HG02588 (cell line): ENCODE data around the gene GABRB1.
"Not testable (repeated sequence)": the region's sequence is repeated elsewhere in the genome, so short reads cannot be mapped to it uniquely, and the experiment has no call there.

Experiments
- ATAC-seq: cut with Tn5 transposase; IDR thresholded peaks from one replicate; pipeline ENCODE4 v1.9.1; 2021; ENCODE audit warnings: mild to moderate bottlenecking, moderate library complexity; ENCODE audit not compliant: unreplicated experiment

Gene GABRB1

DNA sequence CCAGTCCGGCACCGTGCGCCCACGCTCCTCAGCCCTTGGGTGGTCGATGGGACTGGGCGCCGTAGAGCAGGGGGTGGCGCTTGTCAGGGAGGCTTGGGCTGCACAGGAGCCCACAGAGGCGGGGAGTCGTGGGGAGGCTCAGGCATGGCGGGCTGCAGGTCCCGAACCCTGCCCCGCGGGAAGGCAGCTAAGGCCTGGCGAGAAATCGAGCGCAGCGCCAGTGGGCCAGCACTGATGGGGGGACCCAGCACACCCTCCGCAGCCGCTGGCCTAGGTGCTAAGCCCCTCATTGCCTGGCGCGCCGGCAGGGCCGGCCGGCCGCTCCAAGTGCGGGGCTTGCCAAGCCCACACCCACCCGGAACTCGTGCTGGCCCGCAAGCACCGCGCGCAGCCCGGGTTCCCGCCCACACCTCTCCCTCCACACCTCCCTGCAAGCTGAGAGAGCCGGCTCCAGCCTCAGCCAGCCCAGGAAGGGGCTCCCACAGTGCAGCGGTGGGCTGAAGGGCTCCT, 346.7 kb downstream of the GABRB1 start:
- ATAC-seq = not testable (repeated sequence)

DNA sequence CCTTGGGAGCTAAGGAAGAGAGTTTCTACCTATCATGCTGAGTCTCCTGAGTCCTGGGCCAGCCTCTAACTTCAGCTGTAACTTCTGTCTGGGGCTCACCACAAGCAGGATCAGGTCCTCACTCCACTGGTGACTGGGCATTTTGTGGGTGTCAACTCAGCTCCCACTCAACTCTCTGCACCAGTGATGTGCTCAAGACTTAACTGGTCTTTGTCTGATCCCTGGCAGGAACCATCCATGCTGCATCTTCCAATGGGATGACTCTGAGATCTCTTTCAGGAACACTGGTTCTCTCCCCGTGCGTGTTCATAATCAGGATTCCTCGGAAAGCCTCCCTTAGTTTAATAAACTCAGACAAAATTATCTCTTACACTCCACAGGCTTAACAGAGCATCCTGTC, 349.8 kb downstream of the GABRB1 start:
- no peak for ATAC-seq

DNA sequence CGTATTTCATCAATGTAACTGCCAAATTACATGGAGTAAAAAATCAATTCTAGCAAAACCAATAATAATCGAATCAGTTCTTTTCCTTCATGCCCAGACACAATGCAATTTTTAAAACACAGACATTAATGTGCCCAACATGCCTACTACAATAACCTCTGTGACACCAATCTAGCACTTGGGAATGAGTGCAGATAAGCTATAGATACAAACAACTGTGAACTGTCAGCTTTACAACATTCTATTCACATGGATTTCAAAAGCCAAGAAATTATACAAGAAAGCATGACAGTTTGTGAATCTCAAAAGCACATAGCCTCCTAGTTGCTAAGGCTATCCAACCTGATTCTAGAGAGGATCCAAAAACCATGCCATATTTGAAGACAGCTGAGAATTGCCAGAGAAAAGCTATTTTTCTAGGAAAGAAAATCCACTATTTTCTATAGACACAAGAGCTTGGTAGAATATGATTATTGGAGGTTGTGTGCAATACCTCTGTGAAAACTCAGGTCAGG, 351.5 kb downstream of the GABRB1 start:
- no peak for ATAC-seq

DNA sequence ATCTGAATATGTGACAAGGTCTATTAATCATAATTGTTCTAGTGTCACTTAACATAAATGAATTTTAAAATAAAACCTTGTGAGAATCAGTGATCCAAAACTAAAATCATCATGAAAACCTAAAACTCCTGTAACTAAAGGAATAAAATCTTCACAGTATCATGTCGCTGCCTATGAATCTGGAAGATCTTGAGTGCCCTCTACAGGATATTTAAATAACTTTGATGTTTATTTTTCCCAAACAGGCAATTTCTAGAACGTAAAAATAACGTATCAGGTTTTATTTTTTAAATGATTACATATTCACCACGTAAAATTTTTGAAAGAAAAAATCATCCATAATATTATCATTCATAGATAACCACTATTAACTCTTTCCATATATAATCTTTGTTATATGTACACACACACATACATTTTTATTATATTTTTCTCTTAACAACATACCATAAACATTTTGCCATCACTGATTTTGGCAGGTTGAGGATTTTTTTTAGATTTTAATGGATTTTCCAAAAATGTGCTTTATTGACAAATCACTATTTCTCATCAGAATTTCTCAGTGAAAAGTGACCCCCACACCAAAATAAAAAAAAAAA, 352.6 kb downstream of the GABRB1 start:
- no peak for ATAC-seq

DNA sequence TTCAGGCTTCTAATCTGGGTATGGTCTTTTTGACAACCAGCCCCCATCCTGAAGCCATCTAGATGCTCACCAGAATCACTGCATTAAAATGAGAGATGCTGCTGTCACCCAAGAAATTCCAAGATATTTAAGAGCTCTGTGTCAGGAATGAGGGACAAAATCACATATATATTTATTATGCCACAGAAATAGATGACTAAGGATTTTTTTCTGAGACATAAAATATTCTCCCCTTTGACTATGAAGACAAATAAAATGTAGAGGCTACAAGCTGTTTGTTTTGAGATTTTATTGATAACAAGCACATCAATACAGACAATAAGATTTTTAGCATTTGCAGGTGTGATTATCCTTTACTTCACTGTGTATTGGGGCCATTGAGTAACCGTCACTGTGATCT, 354.8 kb downstream of the GABRB1 start:
- ATAC-seq = no peak

DNA sequence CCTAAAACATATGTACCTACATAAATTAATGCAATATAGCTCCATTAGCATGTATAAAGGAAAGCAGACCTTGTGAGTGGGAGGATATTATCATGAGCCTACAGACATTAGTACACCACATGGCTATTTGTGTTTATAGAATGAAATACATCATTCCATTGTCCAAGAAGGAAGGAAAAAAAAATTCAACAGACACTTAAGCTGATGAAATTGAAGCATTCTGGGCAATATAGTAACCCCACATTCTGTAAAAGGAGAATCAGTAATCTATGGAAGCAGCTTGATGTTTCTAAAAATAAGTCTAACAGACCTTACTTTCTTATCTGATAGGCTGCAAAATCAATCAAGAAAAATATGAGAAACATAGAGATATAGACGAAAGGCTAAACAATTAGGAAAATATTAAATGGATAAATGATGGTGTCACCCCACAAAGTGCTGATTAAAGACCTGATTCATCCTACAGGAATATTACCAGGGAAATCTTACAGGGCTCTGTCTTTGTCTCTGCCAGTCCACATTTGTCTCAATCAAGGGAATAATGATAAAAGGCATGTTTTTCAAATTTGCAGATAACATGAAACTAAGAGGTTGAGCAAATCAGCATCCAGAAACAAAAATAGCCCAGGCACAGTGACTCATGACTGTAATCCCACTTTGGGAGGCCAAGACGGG, 355.3 kb downstream of the GABRB1 start:
- ATAC-seq = no peak

DNA sequence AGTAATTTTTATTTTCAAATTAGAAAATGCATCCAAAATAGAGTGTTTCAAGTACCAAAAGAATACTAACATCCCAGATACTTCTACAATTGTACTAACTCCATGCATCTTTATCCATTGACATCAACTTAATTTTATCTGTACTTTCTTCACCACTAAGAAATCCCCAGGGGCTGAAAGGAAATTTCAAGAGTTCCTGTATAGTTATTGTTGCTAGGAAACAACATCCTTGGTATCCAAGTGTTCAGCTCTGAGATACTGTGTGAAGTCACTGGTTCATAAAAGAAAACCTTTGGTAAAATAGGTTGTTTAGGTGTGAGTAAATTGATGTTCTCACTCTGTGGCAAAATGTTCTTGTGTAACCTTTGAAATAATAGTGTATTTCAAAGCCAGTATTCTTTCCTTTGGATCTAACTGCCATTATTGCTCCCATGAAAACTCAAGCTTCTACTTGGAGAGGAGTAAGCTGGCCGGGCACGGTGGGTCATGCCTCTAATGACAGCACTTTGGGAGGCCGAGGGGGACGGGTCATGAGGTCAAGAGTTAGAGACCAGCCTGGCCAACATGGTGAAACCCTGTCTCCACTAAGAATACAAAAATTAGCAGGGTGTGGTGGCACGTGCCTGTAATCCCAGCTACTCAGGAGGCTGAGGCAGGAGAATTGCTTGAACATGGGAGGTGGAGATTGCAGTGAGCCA, 359.2 kb downstream of the GABRB1 start:
- ATAC-seq = no peak

DNA sequence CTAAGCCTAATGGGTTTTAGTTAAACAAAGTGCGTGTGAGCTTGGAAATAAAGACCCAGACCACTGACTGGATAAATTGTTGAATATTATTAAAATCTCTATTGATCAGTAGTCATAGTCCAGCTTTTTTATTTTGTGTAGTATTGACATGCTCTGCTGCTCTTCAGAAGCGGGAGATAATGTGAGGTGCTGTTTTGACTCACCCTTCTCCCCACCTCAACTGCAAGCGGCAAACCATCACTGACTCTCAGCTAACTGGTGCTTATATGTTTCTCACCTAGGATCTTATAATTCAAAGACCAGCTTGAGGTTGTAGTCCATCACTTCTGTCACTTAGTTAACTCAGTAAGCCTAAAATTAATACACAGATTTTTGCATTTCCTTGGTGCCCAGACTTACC, 359.9 kb downstream of the GABRB1 start:
- no peak for ATAC-seq

DNA sequence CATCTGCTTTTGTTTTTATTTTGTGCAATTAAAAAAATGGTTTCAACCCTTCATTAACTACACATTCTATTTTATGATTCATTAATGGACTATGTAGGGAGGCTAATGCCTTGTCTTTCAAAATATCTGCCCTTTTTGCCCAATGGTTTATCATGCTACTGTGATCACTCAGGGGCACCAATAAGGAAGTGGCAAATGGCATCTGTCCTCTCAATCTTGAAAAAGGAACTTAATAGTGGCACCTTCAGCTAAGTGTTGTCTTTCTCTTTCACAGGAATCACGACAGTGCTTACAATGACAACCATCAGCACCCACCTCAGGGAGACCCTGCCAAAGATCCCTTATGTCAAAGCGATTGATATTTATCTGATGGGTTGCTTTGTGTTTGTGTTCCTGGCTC, 375.0 kb downstream of the GABRB1 start:
- ATAC-seq = no peak

DNA sequence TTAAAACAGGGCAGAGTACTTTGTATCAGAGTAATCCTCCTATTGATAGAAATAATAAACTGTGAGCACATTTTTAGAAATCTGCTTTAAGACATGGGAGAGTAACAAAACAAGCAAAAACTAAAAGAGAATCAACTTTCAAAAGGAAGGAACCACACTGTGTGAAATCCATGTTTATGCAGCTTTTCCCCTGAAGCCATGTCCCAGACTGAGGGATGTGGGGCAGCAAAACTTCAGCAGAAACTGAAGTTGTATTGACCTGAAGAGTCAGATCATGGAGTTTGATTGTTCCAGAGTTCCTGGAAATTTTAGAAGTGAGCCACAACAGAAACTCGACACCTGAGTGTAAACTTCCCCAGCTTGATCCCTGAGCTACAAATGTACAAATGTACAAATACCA, 378.9 kb downstream of the GABRB1 start:
- no peak for ATAC-seq

DNA sequence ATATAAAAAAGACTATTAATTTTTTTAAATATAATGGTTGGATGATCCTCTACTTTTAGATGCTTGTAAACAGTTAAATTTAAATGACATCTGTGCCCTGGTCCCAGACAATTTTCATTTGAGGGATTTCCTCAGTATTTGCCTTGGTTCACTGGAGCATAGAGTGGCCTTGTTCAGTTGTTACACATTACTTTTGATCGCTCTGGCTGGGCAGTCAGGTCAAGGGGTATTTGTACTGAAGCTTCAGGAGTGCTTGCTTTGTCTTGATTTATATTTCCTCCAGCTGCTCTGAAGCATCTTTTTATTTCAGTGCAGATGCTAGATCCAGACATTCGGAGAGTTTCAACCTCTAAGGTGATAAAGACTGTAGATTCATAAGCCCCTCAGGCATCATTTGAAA, 382.2 kb downstream of the GABRB1 start:
- ATAC-seq = no peak

DNA sequence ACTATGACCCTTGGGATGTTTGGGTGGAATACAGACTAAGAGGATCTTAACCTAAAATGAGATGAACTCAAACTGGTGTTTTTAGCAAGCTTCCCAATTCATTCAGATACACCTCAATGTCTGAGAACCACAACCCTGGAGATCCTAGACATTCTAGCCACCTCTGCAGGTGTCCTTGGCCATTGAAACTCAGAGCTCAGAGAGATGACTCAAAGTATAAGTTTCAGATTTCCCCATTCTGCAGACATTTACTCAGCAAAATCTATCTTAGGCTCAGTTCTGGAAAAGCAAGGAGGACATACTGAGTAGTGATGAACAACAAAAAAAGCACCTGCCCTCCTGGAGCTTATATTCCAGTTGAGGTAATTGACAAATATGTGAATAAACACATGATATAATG, 384.4 kb downstream of the GABRB1 start:
- ATAC-seq = no peak

DNA sequence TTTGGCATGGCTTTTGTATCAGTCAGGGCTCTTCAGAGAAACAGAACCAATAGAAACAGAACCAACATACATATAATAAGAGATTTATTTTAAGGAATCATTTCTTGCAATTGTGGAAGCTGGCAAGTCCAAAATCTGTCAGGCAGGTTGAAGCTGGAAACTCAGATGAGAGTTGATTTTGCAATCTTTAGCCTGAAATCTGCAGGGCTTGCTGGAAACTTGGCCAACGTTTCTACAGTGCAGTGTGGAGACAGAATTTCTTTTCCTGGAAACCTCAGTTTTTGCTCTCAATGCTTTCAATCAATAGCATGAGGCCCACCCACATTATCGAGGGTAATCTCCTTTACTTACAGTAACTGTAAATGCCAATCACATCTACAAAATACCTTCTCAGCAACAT, 386.8 kb downstream of the GABRB1 start:
- ATAC-seq = no peak

DNA sequence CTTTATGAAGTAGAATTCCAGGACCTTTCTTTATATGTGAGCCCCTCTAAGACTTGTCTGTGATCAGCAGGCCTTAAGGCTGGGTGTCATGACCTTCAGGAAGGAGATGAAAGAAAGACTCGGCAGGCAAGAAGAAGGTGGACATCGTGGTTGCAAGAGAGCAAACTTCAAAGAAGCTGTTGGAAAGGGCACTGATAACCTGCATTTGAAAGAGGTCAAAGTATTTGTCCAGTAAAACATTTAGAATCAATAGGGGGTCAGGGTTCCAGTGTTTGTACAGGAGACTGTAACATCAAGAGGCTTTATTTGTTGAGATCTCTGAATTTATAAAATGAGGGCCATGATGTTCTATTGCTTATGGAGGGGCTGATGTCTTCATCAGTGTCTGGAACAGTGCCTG, 387.9 kb downstream of the GABRB1 start:
- no peak for ATAC-seq

DNA sequence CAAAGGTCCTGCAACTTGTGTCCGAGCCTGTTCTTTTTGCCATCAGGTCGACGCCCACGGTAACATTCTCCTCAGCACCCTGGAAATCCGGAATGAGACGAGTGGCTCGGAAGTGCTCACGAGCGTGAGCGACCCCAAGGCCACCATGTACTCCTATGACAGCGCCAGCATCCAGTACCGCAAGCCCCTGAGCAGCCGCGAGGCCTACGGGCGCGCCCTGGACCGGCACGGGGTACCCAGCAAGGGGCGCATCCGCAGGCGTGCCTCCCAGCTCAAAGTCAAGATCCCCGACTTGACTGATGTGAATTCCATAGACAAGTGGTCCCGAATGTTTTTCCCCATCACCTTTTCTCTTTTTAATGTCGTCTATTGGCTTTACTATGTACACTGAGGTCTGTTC, 394.3 kb downstream of the GABRB1 start:
- ATAC-seq = no peak

DNA sequence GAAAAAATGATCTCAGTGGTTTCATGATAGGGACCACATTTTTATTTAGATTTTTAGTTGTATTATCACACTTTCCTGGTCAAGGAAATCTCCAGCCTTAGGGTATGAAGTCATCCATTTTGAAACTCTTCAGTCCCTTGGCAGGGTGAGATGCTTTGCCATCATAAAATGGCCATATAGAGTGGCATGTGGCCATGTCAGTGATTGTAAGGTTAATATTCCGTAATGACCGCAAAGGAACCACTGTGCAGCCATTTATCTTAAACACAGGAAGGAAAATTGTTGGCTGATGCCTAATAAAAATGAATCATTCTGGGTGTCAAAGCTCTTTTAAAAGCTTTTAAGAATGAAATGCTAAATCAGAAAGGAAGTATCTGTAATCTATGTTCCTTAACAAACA, 396.6 kb downstream of the GABRB1 start:
- no peak for ATAC-seq

DNA sequence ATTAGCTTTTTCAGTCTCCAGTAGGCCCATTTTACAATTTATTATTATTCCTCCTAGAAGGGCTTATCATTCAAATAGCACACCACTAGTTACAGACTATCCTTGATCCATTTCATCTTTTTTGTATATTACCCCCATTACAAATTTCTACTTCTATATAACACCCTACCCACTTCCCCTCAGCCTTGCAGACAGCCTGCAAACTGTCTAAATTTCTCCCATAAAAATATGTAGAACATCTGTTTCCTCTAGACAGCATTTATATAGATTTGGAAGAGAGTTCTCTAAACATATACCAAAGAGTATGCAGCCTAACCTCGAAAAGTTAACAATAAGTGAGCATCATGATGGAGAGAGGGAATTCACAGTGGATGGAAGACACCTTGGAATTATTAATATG, 401.4 kb downstream of the GABRB1 start:
- no peak for ATAC-seq

DNA sequence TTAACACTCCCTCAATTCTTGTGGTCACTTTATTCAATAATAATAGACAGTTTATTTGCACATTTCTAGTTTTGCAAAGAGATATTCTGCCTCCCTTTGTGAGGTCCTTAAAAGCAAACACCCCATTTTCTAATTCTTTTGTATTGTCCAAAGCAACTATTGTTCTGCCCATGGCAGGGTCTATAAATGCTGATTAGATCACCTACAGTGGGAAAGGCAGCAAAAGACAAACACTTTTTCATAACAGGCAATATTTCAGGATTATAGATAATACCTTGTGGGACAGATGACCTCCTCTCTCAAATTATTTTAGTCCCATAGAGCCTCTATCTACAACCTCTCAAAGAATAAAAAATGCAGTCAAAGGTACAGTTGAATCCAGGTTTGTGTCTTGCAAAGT, 403.6 kb downstream of the GABRB1 start:
- ATAC-seq = no peak

DNA sequence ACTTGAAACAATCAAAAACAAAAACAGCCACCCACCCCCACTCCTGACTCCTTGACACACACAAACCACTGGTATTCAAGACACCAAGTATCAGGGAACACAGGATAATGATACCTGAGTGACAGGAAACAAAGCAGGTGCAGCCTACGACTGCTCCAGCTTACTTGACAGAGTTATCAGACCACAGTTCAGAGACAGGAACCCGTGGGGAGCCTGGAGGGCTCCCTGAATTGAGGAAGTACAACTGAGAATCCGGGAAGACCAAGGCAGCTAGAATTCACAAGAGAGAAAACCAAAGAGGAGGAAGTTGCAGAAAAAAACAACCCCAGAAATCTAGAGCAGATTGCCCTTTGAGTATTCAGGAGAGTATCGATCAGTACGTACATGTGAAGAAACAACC, 411.6 kb downstream of the GABRB1 start:
- peak; percentile 63 for ATAC-seq

DNA sequence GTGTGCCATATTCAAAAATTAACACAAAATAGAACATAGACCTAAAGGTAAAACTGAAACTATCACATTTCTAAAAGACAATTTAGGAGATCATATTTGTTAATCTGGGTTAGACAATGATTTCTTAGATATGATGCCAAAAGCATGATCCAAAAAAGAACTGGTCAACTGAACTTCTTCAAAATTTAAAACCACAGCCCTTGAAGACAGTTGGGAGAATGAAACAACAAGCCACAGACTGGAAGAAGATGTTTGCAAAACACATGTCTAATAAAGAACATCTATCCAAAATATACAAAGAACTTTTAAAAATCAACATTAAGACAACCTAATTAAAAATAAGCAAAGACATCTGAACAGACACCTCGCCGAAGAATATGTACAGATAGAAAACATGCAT, 412.7 kb downstream of the GABRB1 start:
- ATAC-seq = no peak

DNA sequence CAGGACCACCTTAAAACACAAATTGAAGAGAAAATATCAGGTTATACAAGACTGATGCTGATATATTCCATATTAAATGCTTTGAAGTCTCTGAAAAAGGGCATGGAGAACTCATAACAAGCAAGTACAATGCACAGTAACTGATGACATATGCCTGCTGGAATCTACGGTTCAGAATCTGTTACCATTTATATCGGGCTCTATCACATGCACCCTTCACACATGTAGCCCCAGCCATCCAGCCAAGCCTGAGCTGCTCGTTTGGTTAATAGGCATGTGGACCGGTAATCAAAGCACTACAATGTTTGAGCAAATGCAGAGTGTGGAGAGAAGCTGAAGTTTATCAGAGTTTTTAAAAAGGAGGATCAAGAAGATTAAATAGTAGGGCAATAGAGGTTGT, 420.3 kb downstream of the GABRB1 start:
- no peak for ATAC-seq

DNA sequence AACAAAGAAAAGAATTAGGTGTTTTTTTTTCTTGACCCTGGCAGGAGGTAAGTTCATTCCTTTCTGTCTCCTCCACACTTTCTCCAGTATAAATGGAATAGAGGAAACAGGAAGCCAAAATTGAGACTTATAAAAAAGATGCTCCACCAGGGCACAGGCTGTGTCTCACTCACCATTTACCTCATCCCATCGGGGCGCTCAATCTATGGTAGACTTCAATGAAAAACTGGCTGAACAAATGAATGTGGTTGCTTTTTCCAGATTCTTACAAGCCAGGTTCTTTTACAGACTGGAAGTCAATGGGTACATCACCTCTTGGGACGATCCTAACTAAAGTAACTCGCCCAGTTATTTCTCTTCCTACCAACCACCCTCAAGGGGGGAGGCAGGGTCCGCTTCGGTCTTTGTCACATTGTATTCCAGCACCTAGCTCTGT, 431.4 kb downstream of the GABRB1 start:
- peak; percentile 28 for ATAC-seq
